ENCODE data around the gene PRLR. TPM values are rescaled to one million over a fixed set of nuclear protein-coding genes. Genes with fewer than 3 reads are reported as not detected.

PRLR gene
- total and polyA plus RNA-seq, 9 of the 15 experiments (the other 6 are each of a cell fraction or from before 2014, with no cell fraction given): 0.02 TPM; not detected in 8

DNA sequence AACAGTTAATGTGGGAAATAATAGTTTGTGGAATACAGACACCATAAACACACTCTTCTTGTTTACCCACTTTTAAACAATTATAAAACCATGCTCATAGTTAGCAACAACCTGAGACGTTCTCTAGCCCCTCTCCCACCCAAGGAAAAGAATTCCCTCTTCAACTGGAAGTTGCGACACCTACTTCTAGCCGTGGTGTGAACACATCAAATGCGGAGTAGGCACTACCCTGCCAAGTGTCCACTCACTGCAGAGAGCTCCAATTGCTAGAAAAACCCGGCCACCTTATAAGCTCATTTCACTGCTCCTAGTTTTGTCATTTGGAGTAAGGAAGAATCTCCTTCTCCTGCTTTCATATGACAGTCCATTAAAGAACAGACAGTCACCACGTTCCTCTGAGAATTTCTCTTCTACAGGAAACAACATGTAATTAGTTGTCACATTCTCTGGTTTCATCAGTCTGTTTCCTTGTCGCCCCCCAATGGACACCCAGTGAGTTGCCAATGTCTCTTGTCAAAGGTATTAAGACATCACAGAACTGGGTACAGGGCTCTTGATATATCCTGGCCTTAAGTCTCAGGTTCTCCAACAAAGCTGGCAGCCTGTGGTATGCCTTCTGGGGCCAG lies 47.3 kb downstream of the PRLR start:
- BruUV-seq (replicated peaks): no TSS peak
- WGBS (ENCODE audit: insufficient coverage, low coverage, missing lambda C conversion rate): 2% methylated on average over 7 of the region's 7 CpGs
- POLR2A ChIA-PET: interaction anchor here (0.8 kb wide), 1 partner anchor 662 kb away, joined by 3 read pairs; no protein-coding TSS in a partner anchor
- H3K4me1 ChIP-seq (replicated peaks in 1 of 2; ENCODE audit: control insufficient read depth in 2 of 2, insufficient read depth in 2 of 2, low read length in 2 of 2): no peaks in the 10 kb centered on the region
- FAIRE-seq (peak; percentile 84), ATAC-seq (peak; percentile 94), DNase-seq (ENCODE audit: extremely low read depth in 1 of 4, low spot score in 3 of 4) (peak in 3 of 4 experiments; percentile 21 to 45 (median 34))
- in situ Hi-C loops (cut with MboI) (loop anchor here (25.0 kb wide), 1 partner anchor 696 kb away; no protein-coding TSS in a partner anchor), intact Hi-C loops (cut with micrococcal nuclease) (loop anchor here (1.0 kb wide), 1 partner anchor 94 kb away; no protein-coding TSS in a partner anchor)
- H3K9me3 ChIP-seq (replicated peaks; ENCODE audit: control insufficient read depth, insufficient read depth, low read depth, low read length): no peaks in the 10 kb centered on the region
- peak; percentile 30 to 54; a peak in 3 of 4 replicates for TF ChIP-seq RAD21 (CRISPR knock-in tag; conservative IDR thresholded peaks at IDR 0.05 in 1 of 2, IDR thresholded peaks at IDR 0.05 in 1 of 2)
- TF ChIP-seq CTCF (IDR thresholded peaks at IDR 0.05 in 2 of 3, conservative IDR thresholded peaks at IDR 0.05 in 1 of 3; ENCODE audit: insufficient read depth in 2 of 3, low read depth in 1 of 3, low read length in 3 of 3): peak; percentile 62 to 67 (median 66)
- no peak for TF ChIP-seq ZC3H8 (IDR thresholded peaks at IDR 0.05)
- TF ChIP-seq SMC3 (conservative IDR thresholded peaks at IDR 0.05; ENCODE audit: insufficient read depth, low read depth, low read length): 0 out of 2 replicates have a peak, but pooled peaks have one; percentile 34
- TF ChIP-seq, protein P1, sequence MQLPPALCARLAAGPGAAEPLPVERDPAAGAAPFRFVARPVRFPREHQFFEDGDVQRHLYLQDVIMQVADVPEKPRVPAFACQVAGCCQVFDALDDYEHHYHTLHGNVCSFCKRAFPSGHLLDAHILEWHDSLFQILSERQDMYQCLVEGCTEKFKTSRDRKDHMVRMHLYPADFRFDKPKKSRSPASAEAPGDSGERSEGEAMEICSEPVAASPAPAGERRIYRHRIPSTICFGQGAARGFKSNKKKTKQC (CRISPR knock-in tag; IDR thresholded peaks at IDR 0.05): no peak
- TF ChIP-seq ZNF76 (CRISPR knock-in tag; IDR thresholded peaks at IDR 0.05; ENCODE audit: borderline replicate concordance): no peak
- no peak for TF ChIP-seq NFE2L1 (tag; IDR thresholded peaks at IDR 0.05; ENCODE audit: borderline replicate concordance, low read depth)
- TF ChIP-seq NR0B1 (IDR thresholded peaks at IDR 0.05; ENCODE audit: partially characterized antibody): no peak
- no peaks in the 10 kb centered on the region; the same call in 1 of the 2 replicates for H4K20me1 ChIP-seq (replicated peaks; ENCODE audit: control insufficient read depth, insufficient read depth, low read length)
- no peak overlapping the region for H3K27ac ChIP-seq (ENCODE audit: extremely low read depth, low read depth, low read length)
- CTCF ChIA-PET (ENCODE audit: low intra/inter-chr PET ratio): no interaction called here
- no peaks in the 10 kb centered on the region for H3K79me2 ChIP-seq (ENCODE audit: control insufficient read depth, insufficient read depth, low read length)
- peaks cover 0 to 3% of the 10 kb centered on the region in 2 experiments; a peak in 2 of 5 replicates for H3K27me3 ChIP-seq (ENCODE audit: control insufficient read depth in 2 of 2, insufficient read depth in 2 of 2, low read length in 2 of 2)
- H3K36me3 ChIP-seq (ENCODE audit: control insufficient read depth, insufficient read depth, low read length): no peaks in the 10 kb centered on the region
- no peak overlapping the region for H3K4me3 ChIP-seq
- no peak overlapping the region for H3K4me2 ChIP-seq (ENCODE audit: insufficient read depth, low read length)
- H3K9me1 ChIP-seq (ENCODE audit: control insufficient read depth, insufficient read depth, low read length): no peaks in the 10 kb centered on the region
- H2AFZ ChIP-seq (ENCODE audit: low read depth, low read length): no peak overlapping the region
- no peak overlapping the region for H3K9ac ChIP-seq (ENCODE audit: insufficient read depth in 1 of 2, low read depth in 2 of 2, low read length in 2 of 2)

Measured in K562 (cell line).